HG03565 (cell line): ENCODE measurements around the gene RTTN.
"Not testable (repeated sequence)": the region's sequence is repeated elsewhere in the genome, so short reads cannot be mapped to it uniquely, and the experiment has no call there.

ENCODE experiments used
- ATAC-seq: cut with Tn5 transposase; IDR thresholded peaks from one replicate; pipeline ENCODE4 v1.9.1; 2021; ENCODE audit warnings: mild to moderate bottlenecking, moderate library complexity; ENCODE audit not compliant: unreplicated experiment

The RTTN gene

GRCh38 chr18:70102854-70103253, 102.6 kb downstream of the RTTN start:
- ATAC-seq: not testable (repeated sequence)

- ATAC-seq: no peak
These were observed 115.6 kb downstream of the RTTN start for GRCh38 chr18:70089858-70090257.

GRCh38 chr18:70086085-70086484, 119.4 kb downstream of the RTTN start:
- no peak for ATAC-seq

- ATAC-seq: no peak
These were observed 119.8 kb downstream of the RTTN start for GRCh38 chr18:70085641-70086040.

- ATAC-seq: no peak
These were observed 123.1 kb downstream of the RTTN start for GRCh38 chr18:70082430-70082829.

- ATAC-seq: no peak
These were observed 127.4 kb downstream of the RTTN start for GRCh38 chr18:70078106-70078505.

GRCh38 chr18:70075906-70076305, 129.6 kb downstream of the RTTN start:
- no peak for ATAC-seq

- ATAC-seq: no peak
These were observed 131.4 kb downstream of the RTTN start for GRCh38 chr18:70074116-70074515.

GRCh38 chr18:70073432-70073831, 132.1 kb downstream of the RTTN start:
- no peak for ATAC-seq

- ATAC-seq: no peak
These were observed 132.8 kb downstream of the RTTN start for GRCh38 chr18:70072678-70073077.

- ATAC-seq: no peak
These were observed 135.5 kb downstream of the RTTN start for GRCh38 chr18:70069965-70070364.

GRCh38 chr18:70069382-70069781, 136.1 kb downstream of the RTTN start:
- no peak for ATAC-seq

- no peak for ATAC-seq
These were observed 136.5 kb downstream of the RTTN start for GRCh38 chr18:70068981-70069380.

- ATAC-seq: no peak
These were observed 145.8 kb downstream of the RTTN start for GRCh38 chr18:70059684-70060083.

- ATAC-seq: peak; percentile 98
These were observed 146.6 kb downstream of the RTTN start for GRCh38 chr18:70058916-70059315.

GRCh38 chr18:70047931-70048603, 157.4 kb downstream of the RTTN start:
- no peak for ATAC-seq

- no peak for ATAC-seq
These were observed 158.7 kb downstream of the RTTN start for GRCh38 chr18:70046796-70047195.

- no peak for ATAC-seq
These were observed 159.3 kb downstream of the RTTN start for GRCh38 chr18:70046207-70046606.

- ATAC-seq: no peak
These were observed 160.9 kb downstream of the RTTN start for GRCh38 chr18:70044632-70045031.

GRCh38 chr18:70041459-70042050, 163.9 kb downstream of the RTTN start:
- no peak for ATAC-seq

GRCh38 chr18:70039186-70039585, 166.3 kb downstream of the RTTN start:
- no peak for ATAC-seq

GRCh38 chr18:70037431-70038061, 167.9 kb downstream of the RTTN start:
- peak; percentile 25 for ATAC-seq
